RKO (cell line): ENCODE data around the gene TGFBI.
"Not testable (repeated sequence)": the region's sequence is repeated elsewhere in the genome, so short reads cannot be mapped to it uniquely, and the experiment has no call there.

Experiments used
- DNase-seq: peaks from one replicate; pipeline ENCODE4 v3.0.0-alpha.2; 2016; ENCODE audit warnings: low spot score

The TGFBI gene

DNA sequence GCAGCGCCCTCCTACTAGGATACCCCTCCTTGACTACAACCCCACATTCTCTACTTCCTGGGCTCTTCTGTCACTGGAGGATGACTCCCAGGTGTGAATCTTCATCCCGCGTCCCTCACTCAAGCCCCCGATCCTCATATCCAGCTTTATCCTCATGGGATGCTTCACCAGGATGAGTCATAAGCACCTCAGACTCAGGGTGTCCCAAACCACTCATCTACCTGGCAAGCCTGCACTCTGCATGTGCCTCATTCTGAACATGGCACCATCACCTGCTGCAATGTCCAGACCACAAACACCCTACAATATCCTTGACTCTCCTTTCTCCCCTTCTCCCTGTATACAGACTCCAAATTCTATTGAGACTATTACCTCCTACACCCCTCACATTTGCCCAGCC lies 1.5 kb upstream of the TGFBI start:
- DNase-seq, result no peak

DNA sequence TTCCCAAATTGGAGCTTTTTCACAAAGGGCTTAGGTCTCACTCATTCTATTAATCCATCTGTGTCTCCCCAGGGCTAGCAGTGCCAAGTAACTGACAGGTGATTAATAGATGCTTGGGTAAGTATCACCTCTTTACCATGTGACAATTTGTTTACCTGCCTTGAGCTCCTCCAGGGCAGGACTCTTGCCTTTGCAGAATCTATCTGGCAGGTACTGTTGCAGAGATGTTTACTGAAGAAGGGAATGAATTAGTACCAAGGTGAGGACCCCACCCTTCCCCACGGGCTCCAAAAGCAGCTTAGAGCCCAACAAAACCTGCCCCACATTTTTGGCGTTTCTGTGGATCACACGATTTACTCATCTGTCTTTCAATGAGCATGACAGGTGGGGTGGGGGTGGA lies 698 bp upstream of the TGFBI start:
- no peak for DNase-seq

DNA sequence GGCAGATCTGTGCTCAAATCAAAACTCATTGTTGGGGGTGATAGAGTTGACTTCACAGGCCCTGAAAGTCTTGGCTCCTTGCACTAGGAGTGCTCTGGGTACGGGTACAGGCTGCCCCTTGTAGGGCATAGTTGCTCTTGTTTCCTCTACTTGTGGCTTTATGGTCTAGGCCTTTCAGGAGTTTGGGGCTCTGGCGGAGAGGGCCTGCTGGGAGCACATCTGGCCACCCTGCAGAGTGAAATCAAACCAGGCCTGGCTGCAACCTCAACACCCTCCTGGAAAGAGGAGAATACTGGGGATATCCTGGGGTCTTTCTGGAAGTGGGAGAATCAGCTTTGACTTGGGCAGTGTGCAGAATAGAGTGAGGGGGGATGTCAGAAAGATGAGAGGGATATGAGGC lies 1.5 kb downstream of the TGFBI start:
- no peak for DNase-seq

- no peak for DNase-seq
Measured at GRCh38 chr5:136030956-136031611, 2.3 kb downstream of the TGFBI start.

GRCh38 chr5:136031711-136032110 lies 2.9 kb downstream of the TGFBI start:
- no peak for DNase-seq

DNA sequence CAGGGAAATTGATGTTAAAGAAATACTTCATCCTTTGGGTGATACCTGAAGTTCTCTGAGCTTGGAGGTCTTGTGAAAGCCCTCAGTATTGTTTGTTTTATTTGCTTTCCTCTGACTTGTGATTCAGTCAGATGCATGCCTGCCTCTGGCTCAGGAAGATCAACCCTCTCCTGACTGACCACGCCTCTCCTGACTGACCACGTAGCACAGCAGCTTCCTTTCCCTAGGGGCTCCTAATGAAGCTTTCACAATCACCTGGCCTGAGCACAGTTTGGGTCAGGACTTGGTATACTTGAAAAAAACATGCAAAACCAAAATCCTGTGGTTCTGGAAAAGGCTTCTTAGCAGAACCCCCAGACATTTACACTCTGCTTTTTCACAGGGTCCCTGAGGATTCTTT lies 3.8 kb downstream of the TGFBI start:
- DNase-seq, result no peak

DNA sequence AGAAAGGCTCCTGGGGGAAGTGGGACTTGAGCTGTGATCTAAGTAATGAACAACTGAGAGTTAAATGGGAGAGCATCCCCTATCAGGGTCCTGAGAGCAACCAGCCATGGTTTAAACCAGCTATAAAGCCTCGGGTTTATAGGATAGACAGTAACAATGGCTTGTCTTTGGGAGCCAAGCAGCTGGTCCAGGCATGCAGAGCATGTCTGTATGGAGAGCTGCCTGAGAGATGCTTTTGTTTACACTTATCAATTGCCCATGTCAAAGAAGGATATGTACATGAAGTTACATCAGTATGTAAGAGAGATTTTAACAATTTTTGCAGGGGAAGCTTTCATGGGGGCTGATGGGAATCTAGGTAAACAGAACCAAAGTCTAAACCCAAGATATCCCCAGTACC lies 4.4 kb downstream of the TGFBI start:
- DNase-seq, result no peak

DNA sequence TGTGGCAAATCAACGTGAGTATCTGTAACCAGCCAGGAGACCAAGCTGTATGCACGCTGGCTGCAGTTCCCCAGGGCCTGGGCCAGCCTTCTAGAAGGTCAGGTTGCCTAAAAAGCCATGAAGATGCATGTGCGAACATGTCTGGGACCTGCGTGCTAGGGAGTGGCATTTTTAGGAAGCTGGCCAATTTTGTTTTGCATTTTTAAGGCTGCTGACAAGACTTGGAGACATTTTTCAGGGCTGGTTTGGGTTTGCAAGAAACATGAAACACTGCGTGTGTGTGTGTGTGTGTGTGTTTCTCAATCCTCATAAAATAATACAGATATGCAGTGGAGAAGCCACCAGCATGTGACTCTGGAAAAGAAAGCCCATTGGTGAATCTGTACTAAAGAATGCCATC lies 5.1 kb downstream of the TGFBI start:
- no peak for DNase-seq

DNA sequence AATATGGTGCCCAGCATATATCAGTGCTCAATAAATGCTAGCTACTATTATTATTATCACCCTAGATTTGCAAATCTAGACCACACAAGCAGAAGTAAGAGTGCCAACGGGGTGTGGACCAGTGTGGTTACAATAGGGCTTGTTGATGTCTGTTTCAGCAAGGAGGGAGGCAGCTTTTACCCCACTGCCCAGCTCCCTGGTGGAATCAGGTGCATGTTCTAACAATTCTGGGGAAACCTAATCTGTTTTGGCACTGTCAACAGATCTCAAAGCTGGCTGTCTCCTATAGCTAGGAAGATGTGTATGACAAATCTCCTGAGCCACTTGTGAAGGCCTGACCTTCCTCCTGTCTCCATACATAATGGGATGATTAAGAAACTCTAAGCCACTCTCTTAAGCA lies 5.7 kb downstream of the TGFBI start:
- no peak for DNase-seq

DNA sequence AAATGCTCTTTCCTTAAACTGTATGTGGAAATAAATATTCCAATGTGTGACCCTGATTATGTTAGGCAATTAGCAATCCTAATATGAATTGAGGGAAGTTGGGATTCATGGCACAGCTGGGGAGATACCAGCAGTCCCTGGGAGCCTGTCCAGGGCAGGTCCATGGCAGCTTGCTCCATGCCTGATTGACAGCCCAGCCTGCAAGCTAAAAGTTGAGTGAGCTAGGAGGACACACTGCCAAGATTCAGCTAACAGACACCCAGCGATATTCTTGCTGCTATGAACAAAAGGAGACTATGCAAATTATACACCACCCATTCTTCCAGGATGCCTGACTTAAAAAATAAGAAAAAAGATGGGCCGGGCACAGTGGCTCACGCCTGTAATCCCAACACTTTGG lies 6.2 kb downstream of the TGFBI start:
- no peak for DNase-seq

- no peak for DNase-seq
Measured at GRCh38 chr5:136035837-136036236, 7.0 kb downstream of the TGFBI start.

- DNase-seq, result no peak
Measured at GRCh38 chr5:136036293-136036911, 7.6 kb downstream of the TGFBI start.

DNA sequence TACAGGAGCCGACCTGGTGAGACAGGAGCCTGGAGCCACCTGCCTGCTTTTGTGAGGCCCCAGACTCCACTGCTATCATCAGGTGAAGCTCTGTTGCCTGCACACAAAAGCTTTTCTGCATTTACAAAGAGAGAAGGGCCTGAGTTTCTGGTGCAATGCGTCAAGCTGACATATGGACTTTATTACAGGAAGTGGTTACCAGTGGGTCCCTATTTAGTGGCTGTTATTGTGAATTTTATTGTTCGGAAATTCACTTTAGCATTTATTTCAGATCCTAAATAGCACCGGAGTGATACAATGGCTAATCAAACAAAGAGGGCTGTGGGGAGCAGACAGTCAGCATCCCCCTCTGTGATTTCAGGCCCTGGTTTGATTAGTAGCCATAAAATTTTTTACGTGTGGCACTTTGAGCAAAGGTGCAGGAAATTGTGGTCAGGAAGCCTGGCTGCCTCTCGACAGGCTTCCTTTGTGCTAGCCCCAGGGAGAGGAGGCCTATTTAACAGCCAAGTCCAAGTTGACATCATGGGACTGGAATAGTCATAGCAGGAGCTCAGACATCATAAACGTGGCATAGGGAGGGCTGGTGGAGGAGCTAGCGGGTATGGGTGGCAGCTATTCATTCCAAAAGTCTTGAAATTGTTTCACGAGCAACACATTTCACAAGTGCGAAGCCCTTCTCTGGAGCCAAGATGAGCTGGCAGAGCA lies 8.4 kb downstream of the TGFBI start:
- DNase-seq, result no peak

DNA sequence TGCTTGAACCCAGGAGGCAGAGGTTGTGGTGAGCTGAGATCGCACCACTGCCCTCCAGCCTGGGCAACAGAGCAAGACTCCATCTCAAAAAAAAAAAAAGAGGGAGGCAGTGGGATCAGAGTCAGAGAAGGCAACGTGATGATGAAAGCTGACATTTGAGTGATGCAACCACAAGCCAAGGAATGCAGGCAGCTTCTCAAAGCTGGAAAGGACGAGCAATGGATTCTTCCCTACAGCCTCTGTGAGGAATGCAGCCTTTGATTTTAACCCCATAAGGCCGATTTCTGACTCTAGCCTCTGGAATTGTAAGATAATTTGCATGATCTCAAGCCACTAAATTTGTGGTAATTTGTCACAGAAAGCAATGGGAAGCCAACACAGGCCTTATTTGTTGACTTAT lies 9.8 kb downstream of the TGFBI start:
- no peak for DNase-seq

DNA sequence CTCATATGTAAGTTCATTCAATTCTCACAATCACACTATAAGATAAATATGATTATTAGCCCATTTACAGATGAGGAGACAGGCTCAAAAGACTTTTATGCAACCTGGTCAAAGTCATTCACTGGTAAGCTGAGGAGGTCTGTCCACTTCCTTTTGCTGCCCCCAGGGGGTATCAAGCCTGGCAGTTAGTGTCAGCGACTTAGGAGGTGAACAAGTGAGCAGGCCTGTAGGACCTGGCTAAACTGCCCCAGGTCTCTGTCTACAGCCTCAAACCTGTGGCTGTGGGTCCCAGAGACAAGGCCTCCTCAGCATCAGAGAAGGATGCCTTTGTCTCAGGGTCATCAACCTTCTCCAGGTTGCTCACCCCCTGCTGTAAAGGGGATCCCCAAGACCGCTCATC lies 10.4 kb downstream of the TGFBI start:
- no peak for DNase-seq

DNA sequence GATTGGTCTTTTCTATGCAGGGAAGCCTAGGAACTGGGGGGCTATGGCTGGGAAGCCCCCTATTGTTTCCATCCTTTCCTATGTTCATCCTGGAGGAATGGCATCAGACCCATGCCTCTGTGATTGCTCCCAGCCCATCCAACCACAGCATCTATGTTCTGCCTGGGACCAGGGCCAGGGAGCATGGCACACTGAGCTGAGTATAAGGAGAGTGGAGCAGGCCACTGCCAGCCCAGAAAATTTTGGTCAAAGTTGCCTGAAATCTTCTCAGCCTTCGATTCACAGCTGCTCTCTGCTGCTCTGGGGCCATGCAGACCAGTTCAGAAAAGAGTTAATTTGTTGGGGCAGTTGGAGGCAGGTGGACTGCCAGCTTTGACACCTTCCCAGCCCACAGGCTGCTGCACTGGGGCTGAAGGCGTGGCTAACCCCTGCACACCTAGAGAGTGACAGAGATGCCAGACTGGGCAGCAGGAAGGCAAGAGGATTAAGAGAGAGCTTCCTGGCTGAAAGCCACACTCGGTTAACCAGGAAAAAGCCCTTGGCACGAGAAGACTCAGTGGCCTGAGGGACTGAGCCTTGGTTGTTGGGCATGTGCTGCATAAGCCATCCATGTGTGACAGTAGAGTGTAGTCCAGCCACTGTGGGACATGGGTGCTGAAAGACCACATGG lies 12.1 kb downstream of the TGFBI start:
- no peak for DNase-seq

DNA sequence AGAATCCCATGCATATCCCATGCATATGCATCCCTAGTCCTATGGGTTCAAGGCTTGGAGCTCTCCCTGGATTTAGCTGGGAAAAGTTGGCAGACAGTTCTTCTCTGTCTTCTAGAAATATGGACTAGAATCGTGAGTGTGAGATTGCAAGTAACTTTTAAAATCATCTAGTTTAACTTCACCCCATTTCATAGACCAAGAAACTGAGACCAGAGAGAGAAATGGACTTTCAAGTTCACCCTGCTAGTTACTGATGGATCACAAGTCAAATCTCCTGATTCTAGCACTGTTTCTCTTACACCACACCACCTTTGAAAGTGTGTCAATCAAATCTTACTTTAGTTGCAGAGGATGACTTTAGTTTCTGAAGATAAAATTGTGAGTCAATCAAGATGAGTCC lies 13.4 kb downstream of the TGFBI start:
- DNase-seq, result no peak

GRCh38 chr5:136042665-136043121 lies 13.9 kb downstream of the TGFBI start:
- peak; percentile 13 for DNase-seq

DNA sequence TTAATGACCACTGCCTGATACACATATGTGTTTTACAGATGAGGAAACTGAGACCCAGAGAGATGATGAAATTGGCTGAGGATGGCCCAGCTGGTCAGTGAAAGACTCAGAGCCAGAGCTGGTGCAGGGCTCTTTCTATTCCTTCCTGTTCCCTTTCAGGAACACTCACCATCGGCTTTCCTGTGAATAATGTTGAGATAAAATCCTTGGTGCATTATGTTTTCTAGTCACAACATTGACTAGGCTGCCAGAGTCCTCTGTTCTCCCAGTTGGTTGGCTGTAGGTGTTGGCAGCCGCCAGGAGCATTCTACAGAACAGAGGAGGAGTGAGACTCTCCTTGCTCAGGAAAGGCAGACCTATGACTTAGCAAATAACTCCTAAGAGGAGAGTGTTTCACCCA lies 14.8 kb downstream of the TGFBI start:
- DNase-seq, result no peak

GRCh38 chr5:136043968-136044610 lies 15.3 kb downstream of the TGFBI start:
- no peak for DNase-seq

DNA sequence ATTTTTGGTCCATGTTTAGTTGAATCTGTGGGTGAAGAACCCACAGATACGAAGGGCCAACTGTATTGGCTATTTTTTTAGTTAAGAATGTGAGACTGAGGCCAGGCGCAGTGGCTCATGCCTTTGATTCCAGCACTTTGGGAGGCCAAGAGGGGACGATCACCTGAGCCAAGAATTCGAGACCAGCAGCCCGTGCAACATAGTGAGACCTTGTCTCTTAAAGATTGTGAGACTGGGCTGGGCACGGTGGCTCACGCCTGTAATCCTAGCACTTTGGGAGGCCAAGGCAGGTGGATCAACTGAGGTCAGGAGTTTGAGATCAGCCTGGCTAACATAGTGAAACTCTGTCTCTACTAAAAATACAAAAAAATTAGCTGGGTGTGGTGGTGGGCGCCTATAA lies 16.2 kb downstream of the TGFBI start:
- DNase-seq, result not testable (repeated sequence)

DNA sequence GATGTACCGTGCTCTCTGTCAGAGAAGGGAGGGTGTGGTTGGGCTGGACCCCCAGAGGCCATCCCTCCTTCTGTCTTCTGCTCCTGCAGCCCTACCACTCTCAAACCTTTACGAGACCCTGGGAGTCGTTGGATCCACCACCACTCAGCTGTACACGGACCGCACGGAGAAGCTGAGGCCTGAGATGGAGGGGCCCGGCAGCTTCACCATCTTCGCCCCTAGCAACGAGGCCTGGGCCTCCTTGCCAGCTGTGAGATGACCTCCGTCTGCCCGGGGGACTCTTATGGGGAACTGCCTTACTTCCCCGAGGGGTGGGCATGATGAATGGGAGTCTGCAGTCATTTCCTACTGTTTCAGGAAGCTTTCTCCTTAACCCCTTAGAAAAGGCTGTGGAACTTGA lies 17.5 kb downstream of the TGFBI start:
- DNase-seq, result no peak

- no peak for DNase-seq
Measured at GRCh38 chr5:136047858-136048257, 19.1 kb downstream of the TGFBI start.
